Brain pericyte (primary cell): ENCODE results near the gene ZC3H8.
A peak's percentile ranks its signal among the peaks of the same experiment; 100 is the strongest.
"Not testable (repeated sequence)": the region's sequence is repeated elsewhere in the genome, so short reads cannot be mapped to it uniquely, and the experiment has no call there.

ENCODE experiments used
- DNase-seq: peaks from one replicate; pipeline ENCODE4 v3.0.0-alpha.2; 2012; ENCODE audit warnings: low read depth, low spot score

The ZC3H8 gene

DNA sequence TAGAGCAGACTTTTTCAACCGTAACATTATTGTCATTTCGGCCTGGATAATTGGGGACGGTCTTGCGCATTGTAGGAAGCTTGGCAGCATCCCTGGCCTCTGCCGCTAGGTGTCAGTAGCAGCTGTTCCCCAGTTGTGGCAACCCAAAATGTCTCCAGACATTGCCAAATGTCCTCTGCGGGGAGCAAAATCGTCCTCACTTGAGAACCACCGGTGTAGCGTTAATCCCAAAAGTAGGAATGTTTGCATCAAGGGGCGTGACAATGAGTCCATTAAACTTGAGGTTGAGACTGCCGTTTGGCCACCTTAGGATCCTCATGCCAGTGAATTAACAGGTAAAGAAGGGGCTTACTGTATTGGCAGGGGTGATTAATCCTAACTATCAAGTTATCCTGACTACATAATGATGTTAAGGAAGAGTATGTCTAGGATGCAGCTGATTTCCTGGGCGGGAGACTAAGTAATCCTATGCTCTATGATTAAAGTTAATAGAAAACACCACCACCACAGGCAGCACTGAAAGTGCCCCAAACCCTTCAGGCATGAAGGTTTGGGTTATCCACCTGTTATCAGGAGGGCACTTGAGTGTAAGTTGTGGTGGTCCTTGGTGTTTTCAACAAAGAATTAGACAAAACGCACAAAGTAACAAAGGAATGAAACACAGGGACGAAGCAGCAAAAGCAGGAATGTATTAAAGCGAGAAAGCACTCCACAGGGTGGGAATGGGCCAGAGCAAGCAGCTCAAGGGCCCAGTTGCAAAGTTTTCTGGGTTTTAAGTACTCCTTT is 4.9 kb upstream of the ZC3H8 start:
- DNase-seq: peak; percentile 48

DNA sequence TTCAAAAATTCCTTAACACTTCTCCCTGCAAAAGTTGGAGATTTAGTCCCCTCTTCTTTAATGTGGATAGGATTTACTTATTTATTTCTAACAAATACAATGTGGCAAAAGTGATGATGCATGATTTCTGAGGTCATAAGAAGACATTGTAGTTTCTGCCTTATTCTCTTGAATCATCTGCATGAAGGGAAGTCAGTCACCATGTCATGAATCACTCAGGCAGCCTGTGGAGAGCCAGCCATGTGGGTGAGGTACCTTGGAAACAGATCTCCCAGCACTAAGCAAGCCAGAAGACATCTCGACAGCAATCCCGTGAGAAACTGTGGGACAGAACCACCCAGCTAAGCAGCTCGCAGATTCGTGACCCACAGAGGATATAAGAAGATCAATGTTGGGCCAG is 2.7 kb upstream of the ZC3H8 start:
- DNase-seq: no peak

DNA sequence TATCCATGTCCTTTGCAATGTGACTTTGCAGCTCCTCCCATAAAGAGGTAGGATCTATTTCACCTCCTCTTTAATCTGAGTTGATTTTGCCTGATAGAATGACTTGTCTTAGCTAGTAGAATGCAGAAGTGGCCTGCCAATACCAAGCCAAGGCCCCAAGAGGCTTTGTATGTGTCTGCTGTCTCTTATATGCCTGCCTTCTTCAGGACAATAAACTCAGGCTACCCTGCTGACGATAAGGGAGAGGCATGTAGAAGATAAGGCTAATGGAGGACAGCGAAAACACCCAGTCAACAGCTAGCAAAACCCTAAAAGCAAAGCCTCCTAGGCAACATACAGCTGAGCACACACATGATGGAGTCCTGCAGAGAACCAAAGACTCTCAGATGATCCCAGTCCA is 1.8 kb upstream of the ZC3H8 start:
- DNase-seq: no peak

DNA sequence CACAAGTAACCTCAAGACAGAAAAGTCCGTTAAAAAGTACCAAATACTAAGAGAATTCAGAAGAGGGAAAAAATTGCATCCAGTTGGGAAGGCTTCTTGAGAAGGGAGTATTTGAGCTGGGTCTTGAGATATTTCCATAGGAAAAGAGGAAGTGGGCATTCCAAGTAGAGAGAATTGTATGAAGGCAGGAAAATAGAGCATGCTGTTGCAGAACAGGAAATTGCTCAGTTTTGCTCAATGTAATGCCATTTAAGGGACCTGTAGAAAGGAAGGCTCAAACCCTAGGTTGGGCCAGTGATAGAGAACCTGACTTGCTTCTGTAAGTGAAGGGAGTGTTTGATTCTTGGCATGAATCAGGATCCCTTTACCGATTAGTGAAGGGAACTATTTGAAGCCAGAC is 1.0 kb upstream of the ZC3H8 start:
- no peak for DNase-seq

DNA sequence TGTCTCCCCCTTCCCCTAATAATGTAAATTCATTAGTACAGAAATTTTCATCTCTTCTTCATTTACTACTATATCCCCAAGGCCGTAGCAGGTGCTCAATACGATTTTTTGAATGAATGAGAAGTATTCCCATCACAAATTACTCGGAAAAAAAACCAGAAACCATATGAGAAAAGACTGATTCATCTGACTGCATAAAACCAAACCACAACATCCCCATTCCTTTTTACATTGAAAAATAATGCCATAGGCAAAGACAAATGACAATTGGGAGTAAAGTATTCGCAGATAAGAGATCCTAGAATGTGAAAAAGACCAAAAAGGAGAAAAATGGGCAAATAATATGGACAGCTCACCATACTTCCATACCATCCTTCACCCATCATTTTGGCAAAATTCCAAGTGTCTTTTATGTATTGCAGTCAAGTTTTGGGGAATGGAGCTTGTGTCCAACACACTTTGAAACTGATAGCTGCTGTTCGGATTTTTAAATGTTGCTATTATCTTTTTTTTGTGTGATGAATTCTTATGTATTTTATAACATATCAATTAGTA is 1.5 kb downstream of the ZC3H8 start:
- DNase-seq: no peak

DNA sequence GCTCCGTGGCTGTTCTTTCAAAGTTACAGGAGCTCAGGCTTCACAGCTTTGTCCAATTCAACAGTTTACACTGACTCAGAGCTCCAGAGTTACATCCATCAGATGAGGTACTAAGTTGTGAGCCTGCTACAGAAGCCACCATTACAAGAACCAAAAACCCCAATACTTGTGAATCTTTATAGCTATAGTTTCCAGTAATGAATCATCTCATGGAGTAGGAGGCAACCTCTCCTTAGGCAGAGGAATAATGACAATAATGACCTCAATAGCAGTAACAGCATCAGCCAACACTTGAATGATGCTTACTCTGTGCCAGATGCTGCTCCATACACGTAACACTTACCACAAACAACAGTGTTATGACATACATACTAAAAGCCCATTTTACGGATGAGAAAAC is 3.6 kb downstream of the ZC3H8 start:
- DNase-seq: no peak

DNA sequence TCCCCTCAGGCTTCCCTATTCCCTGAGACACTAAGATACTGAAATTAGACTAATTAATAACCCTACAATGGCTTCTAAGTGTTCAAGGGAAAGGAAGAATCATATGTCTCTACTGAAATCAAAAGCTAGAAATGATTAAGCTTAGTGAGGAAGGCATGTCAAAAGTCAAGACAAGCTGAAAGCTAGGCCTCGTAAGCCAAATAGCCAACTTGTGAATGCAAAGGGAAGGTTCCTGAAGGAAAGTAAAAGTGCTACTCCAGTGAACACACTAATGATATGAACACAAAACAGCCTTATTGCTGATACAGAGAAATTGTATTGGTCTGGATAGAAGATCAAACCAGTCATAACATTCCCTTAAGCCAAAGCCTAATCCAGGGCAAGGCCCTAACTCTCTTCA is 10.0 kb downstream of the ZC3H8 start:
- DNase-seq: no peak

DNA sequence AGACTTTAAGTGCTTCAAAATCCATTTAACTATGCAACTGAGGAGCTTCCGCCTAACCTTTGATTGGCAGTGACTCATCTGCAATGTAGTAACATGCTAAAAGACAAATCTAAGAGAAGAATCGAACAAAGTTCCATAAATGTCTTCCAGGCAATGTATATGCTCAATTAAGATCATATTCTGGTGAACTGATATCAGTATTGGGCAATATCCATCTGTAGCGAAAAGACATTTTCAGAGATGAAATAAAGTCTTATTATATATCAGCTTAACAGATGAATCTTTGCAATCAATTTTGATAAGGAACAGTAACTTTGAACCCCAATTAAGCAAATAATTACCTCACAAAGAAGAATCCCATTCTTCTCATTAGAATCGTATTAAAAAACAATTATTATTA is 11.6 kb downstream of the ZC3H8 start:
- no peak for DNase-seq

DNA sequence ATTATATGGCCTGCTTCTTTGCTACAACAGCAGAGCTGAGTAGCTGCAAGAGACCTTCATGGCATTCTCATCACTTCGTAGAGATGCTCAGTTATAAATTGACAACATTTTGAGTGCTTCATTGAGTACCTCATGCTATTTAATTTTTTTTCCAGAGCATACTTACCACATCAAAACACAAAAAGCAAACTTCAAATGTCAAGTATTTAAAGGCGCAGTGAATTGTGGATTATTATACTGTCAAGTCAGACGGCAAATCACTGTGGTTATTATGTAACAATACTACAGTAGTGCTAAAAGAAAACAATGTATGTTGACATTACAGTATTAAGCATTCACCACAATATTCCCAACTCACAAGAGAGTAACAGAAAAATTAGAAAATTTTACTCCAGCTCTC is 12.5 kb downstream of the ZC3H8 start:
- no peak for DNase-seq

DNA sequence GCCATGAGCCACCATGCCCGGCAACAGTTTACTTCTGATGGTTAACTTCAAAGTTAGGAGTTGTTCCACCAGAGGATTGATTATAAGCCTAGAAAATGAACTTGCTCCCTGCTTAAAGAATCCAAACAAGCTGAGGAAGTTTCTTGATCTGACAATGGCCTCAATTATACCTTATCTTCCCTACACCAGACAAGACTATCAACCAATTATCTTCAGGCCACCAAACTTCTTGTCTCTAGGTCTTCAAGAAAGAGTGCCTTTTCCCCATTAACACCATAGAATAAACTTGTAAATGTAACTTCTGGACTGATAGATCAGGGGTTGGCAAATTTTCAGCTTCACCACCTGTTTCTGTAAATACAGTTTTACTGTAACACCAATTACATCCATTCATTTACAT is 15.0 kb downstream of the ZC3H8 start:
- DNase-seq: no peak

DNA sequence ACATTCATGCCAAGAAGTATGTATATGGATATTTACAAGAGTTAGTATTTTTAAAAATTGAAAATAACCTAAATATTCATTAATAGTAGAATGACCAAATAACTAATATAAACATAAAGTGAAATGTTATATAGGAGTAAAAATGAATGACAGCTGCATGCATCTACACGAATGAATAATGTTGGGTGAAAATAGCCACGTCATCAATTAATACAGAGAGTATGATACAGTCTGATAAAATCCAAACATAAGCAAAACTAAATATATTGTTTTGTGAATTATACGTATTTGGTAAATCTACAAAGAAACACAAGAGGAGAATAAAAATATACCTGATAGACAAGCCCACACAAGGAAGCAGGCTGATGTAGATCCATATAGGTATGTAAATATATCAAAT is 24.5 kb downstream of the ZC3H8 start:
- DNase-seq: no peak

DNA sequence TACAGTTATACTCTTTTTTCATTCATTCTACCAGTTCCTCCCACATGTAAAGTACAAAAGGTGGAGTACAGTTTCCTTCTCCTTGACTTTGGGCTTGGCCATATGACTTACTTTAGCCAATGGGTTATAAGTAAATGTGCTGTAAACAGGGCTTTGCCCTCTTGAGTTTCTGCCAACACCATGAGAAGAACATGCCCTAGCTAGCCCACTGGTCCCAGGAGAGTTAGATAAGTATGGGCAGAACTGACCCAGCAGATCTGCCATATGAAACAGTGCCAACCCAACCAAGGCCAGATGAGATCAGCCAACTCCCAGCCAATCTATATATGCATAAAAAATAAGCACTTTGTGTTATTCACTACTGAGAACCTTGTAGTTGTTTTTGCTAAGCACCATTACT is 25.5 kb downstream of the ZC3H8 start:
- DNase-seq: peak; percentile 30

DNA sequence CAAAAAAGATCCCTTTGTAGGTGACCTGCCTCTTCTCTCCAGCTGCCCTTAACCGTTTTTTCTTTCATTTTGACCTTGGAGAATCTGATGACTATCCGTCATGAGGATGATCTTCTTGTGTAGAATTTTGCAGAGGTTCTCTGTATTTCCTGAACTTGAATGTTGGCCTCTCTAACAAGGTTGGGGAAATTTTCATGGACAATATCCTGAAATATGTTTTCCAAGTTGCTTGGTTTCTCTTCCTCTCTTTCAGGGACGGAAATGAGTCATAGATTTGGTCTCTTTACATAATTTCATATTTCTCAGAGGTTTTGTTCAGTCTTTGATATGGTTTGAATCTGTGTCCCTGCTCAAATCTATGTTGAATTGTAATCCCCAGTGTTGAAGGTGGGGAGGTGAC is 34.0 kb downstream of the ZC3H8 start:
- DNase-seq: no peak

DNA sequence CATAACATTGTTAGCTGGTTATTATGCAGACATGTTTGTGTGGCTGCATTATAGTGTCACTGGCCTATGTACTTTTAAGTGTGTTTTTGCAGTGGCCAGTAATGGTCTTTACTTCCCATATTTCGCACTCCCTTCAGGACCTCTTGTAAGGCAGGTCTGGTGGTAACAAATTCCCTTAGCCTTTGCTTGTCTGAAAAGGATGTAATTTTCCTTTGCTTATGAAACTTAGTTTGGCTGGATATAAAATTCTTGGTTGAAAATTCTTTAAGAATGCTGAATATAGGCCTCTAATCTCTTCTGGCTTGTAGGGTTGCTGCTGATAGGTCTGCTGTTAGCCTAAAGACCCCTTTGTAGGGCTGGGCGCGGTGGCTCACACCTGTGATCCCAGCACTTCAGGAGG is 34.7 kb downstream of the ZC3H8 start:
- DNase-seq: no peak

DNA sequence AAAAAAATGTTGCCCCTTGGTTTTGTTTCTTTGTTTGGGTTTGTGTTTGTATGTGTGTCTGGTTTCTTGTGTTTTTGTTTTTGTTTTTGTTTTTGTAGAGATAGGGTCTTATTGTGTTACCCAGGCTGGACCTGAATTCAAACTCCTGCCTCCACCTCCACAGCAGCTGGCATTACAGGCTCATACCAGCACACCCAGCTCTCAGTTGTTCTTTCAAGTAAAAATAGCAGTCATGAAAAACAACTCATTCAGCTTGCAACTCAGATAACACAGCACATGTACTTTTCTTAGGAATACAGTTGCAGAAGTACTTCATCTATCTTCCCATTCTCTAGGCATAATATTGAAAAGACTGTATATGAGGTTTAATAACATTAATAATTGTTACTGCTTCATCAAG is 37.0 kb downstream of the ZC3H8 start:
- DNase-seq: no peak

DNA sequence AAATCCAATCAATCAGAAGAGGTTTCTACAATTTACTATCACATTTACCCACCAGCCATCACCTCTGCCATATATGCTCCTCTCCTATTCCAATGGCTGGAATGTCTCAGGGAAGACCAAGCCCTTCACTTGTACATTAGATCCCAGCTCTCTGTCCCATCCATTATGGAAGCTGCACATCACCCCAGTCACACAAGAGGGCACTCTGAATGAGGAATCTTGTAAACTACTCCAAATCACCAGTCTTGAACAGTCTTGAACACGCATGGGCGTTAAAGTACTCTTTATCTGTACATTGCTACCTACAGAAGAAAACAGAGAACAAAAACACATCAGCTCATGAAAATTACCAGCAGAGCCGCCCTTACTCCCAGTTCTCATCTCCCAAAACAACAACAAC is 38.7 kb downstream of the ZC3H8 start:
- DNase-seq: no peak

DNA sequence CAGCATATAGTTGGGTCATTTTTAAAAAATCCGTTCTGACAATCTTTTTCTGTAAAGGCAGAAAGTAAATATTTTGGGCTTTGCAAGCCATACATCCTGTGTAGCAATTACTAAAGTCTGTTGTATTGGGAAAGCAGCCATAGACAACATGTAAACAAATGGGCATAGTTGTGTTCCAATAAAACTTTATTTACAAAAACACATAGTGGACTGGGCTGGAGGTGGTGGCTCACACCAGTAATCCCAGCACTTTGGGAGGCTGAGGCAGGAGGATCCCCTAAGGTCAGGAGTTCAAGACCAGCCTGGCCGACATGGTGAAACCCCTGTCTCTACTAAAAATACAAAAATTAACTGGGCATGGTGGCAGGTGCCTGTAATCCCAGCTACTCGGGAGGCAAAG is 46.9 kb downstream of the ZC3H8 start:
- not testable (repeated sequence) for DNase-seq

DNA sequence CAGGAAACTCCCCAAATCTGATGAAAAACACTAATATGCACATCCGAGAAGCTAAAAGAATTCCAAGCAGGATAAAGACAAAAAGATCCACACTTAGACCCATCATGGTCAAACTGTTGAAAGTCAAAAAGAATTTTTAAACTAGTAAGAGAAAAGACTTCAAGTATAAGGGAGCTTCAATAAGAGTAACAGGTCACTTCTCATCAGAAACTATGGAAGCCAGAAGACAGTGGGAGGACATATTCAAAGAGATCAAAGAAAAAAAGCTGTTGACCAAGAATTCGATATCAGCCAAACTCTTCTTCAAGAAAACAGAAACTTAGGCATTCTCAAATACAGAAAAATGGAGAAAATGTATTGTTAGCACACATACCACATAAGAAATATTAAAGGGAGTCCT is 50.4 kb downstream of the ZC3H8 start:
- DNase-seq: no peak

DNA sequence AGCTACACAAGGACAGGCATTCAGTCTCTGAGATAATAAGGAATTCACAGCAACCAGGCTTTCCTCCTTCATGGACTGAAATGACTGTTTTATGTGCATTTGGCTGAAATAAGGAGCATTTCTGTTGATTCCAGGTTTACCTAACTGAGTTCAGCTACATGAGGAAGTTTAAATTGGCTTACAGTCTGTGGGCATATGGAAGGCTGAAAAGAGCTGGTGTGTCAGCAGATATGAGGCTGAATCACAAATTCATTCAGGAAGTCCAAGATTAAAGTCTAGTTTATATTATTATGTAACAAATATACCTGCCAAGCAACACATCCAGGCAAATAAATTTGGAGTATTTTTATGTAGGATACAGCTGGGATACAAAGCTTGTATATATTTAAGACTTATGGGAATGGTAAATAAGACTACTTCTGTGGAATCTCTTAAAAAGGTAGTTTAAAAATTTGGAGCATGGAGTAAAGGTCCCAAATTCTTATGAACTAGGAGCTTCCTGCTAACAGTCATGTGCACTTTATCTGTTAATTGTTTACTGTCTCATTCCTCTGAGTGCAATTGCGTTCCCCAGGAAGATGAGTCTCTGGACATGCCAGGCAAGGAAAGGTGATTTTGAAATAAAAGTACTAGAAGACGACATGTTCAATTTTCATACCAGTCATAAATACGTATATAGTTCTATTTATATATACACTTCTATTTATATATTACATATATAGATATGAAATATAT is 53.0 kb downstream of the ZC3H8 start:
- no peak for DNase-seq

DNA sequence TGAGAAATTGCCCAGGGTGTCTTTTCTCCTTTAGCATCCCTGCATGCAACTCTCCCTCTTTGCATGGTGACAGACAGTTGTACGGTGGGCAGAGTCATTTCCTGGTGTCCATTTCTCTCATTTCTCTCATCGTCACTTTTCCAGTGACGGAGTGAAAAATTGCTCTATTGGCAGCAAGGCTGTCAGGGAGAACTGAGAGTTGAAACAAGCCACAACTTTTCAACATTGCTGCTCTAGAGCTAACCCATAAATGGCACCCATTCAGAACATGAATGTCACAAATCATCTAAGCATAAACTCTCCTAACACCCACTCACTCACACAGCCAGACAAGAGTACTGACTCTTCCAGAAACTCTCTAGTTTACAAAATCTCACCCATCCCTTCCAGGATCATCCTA is 55.7 kb downstream of the ZC3H8 start:
- DNase-seq: no peak

DNA sequence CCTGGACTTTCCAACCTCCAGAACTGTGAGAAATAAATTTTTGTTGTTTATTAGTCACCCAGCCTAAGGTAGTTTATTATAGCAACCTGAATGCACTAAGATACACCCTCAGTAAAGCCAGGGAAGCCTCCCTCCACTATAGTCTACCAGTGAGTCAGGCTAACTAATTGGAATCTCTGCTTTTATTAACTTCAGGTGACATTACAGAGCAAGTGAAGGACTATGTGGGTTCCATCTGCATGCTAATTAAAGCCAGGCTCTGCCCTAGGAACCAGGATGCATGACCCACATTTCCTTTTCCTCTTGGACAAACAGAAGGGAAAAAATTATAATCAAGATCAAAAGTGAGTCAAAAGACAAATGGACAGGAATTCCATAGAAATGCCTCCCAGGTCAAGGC is 56.1 kb downstream of the ZC3H8 start:
- DNase-seq: no peak

DNA sequence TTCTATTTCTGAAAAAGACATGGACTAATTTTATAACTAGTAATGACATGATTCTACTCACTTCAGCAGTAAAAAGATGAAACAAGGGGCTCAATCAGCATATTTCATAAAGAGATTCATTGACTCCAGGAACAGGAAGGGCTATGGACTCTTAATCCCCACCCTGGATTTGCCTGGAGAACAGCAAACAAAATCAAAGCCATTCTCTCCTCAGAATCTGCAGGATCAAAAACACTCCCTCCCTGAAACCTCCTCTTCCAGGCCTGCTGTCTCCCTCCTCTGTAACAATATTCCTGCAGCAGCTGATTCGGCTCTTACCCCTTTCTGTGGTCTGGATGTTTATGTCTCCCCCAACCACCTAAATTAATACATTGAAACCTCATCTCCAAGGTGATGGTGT is 57.0 kb downstream of the ZC3H8 start:
- DNase-seq: no peak

DNA sequence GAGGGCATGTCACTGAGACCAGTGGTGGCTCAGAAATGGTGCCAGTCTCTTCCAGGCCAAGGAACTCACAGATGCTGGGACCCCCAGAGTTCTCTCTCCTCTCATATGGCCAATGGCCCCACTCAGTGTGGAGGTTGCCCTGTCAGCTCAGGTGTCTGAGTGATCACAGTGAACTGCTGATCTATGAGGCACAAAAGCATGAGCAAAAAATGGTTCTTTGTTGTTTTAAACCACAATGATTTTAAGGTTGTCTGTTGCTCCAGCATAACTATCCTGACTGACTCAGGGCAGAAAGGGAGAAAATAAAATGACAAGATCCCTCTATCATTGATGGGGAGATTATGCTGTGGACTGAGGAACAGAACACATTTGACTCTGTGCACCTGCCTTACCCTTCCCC is 58.9 kb downstream of the ZC3H8 start:
- DNase-seq: no peak
